Keratinocyte (primary cell): Measurements from ENCODE around the gene GGCX. TPM values are rescaled to one million over a fixed set of nuclear protein-coding genes. Genes with fewer than 3 reads are reported as not detected.
A peak's percentile ranks its signal among the peaks of the same experiment; 100 is the strongest.

Source experiments
- DNase-seq: peaks from one replicate; pipeline ENCODE4 v3.0.0-alpha.2; 2011; ENCODE audit warnings: low read depth, missing footprints, low spot score
- FAIRE-seq: peaks from 2 replicates; lab custom pipeline; 2011; peaks lifted over from hg19 to GRCh38; lab: Jason Lieb, UNC
- H2AFZ ChIP-seq: 2 replicates; pipeline ENCODE4 v1.6.0; 2012; ENCODE audit warnings: low read length, control low read depth, inconsistent platforms; ENCODE audit not compliant: control insufficient read depth
- H3K27ac ChIP-seq: 2 replicates; pipeline ENCODE4 v1.5.1; 2011; ENCODE audit warnings: low read length; ENCODE audit not compliant: control insufficient read depth, insufficient read depth
- H3K27me3 ChIP-seq: 3 replicates; pipeline ENCODE4 v1.6.0; 2011; ENCODE audit warnings: low read length; ENCODE audit not compliant: control insufficient read depth, insufficient read depth; ENCODE audit errors: extremely low read depth
- H3K36me3 ChIP-seq, 2 experiments: 2 replicates in 1 of 2; 3 replicates in 1 of 2; pipeline ENCODE4 v1.5.1; 2011; ENCODE audit warnings: low read length in 2 of 2, mild to moderate bottlenecking in 1 of 2; ENCODE audit not compliant: control insufficient read depth in 2 of 2, insufficient read depth in 2 of 2; ENCODE audit errors: extremely low read depth in 1 of 2
- H3K4me1 ChIP-seq: 3 replicates; pipeline ENCODE4 v1.5.1; 2011; ENCODE audit warnings: low read length; ENCODE audit not compliant: control insufficient read depth, insufficient read depth; ENCODE audit errors: extremely low read depth
- H3K4me2 ChIP-seq: 3 replicates; pipeline ENCODE4 v1.6.0; 2011; ENCODE audit warnings: low read depth, low read length; ENCODE audit not compliant: control insufficient read depth, insufficient read depth; ENCODE audit errors: extremely low read depth
- H3K4me3 ChIP-seq, 3 experiments: fragments of 200-600 bp in 1 of 3; sonication (generic) in 1 of 3; 2 replicates in 2 of 3; 3 replicates in 1 of 3; pipeline ENCODE4 v1.5.1; 2011 to 2016; ENCODE audit warnings: low read length in 3 of 3, mild to moderate bottlenecking in 3 of 3, control low read depth in 2 of 3, inconsistent platforms in 1 of 3, low read depth in 1 of 3, mixed read lengths in 1 of 3, mixed run types in 1 of 3, moderate library complexity in 1 of 3; ENCODE audit not compliant: control insufficient read depth in 2 of 3, insufficient read depth in 2 of 3; ENCODE audit errors: extremely low read depth in 1 of 3
- H3K79me2 ChIP-seq: 2 replicates; pipeline ENCODE4 v1.6.0; 2012; ENCODE audit warnings: low read length; ENCODE audit not compliant: control insufficient read depth, insufficient read depth
- H3K9ac ChIP-seq: 3 replicates; pipeline ENCODE4 v1.6.0; 2011; ENCODE audit warnings: low read length; ENCODE audit not compliant: control insufficient read depth, insufficient read depth; ENCODE audit errors: extremely low read depth
- H3K9me1 ChIP-seq: 3 replicates; pipeline ENCODE4 v1.6.0; 2011; ENCODE audit warnings: low read length; ENCODE audit not compliant: control insufficient read depth, insufficient read depth; ENCODE audit errors: extremely low read depth
- H3K9me3 ChIP-seq: 2 replicates; pipeline ENCODE4 v1.5.1; 2012; ENCODE audit warnings: low read depth, low read length; ENCODE audit not compliant: control insufficient read depth
- H4K20me1 ChIP-seq: 3 replicates; pipeline ENCODE4 v1.6.0; 2011; ENCODE audit warnings: low read length; ENCODE audit not compliant: control insufficient read depth, insufficient read depth; ENCODE audit errors: extremely low read depth
- CTCF ChIP-seq, 3 experiments: IDR thresholded peaks in 1 of 3; conservative IDR thresholded peaks in 1 of 3; optimal IDR thresholded peaks in 1 of 3; 2 replicates in 2 of 3; 3 replicates in 1 of 3; pipeline versions ENCODE3 to v1.5.1; 2011; ENCODE audit warnings: low read length in 3 of 3, mild to moderate bottlenecking in 3 of 3, moderate library complexity in 2 of 3, control low read depth in 1 of 3, inconsistent platforms in 1 of 3; ENCODE audit not compliant: insufficient read depth in 2 of 3; ENCODE audit errors: extremely low read depth in 1 of 3
- EZH2 ChIP-seq: IDR thresholded peaks from one replicate; pipeline ENCODE4 v1.6.1; 2012; ENCODE audit warnings: inconsistent platforms, mild to moderate bottlenecking, low read length, moderate library complexity
- dilution Hi-C: fragments of 300-500 bp; cut with MboI; formaldehyde crosslinking; loops from one replicate; pipeline ENCODE4 v1.7.0; 2020; ENCODE audit warnings: low sequenced_read_pairs; ENCODE audit not compliant: extremely low pct_ligation_motif_present
- polyA plus RNA-seq, 5 experiments: library from polyadenylated mRNA; depleted of rRNA in 3 of 5; stranded (reverse) in 3 of 5; stranded (forward) in 1 of 5; unstranded in 1 of 5; fragments of >200 nt; gene quantifications; 1 replicate in 1 of 5; 2 replicates in 3 of 5; 3 replicates in 1 of 5; pipeline versions ENCODE4 v1.2.1 to v1.2.3, GENCODE V29; 2011 to 2012; ENCODE audit warnings: missing spikeins in 2 of 5, low read depth in 1 of 5, low replicate concordance in 1 of 5

Gene GGCX
- polyA plus RNA-seq, 1 donor (not counting 4 experiments of a cell fraction or from before 2014, with no cell fraction given) = 34.3 TPM

GRCh38 chr2:85541753-85542457, 19.4 kb downstream of the GGCX start:
- Histone ChIP-seq H3K27me3 (no peaks in the 10 kb centered on the region), H3K4me1 (peaks cover 57% of the 10 kb centered on the region), H3K27ac (peak overlapping the region; percentile 22), H3K4me2 (peak overlapping the region; percentile 92), H2AFZ (no peak overlapping the region), H3K9me3 (no peaks in the 10 kb centered on the region), H3K9ac (peak overlapping the region; percentile 100), H3K36me3 (peaks cover 13 to 51% of the 10 kb centered on the region in 2 experiments), H3K4me3 (peak overlapping the region; percentile 75 to 97 (median 86)), H3K9me1 (peaks cover 2% of the 10 kb centered on the region), H4K20me1 (peaks cover 46% of the 10 kb centered on the region), H3K79me2 (peaks cover 55% of the 10 kb centered on the region)
- no peak for DNase-seq
- dilution Hi-C loops = no loop called here
- TF ChIP-seq EZH2 = no peak
- no peak for TF ChIP-seq CTCF (optimal IDR thresholded peaks at IDR 0.05 in 1 of 3, IDR thresholded peaks at IDR 0.05 in 1 of 3, conservative IDR thresholded peaks at IDR 0.05 in 1 of 3; ENCODE audit: extremely low read depth in 1 of 3, insufficient read depth in 2 of 3, low read length in 3 of 3)
- FAIRE-seq = no peak

GRCh38 chr2:85541262-85541661, 20.0 kb downstream of the GGCX start:
- no peak for FAIRE-seq
- DNase-seq = no peak
- peaks cover 43% of the 10 kb centered on the region for H4K20me1 ChIP-seq
- dilution Hi-C loops = no loop called here
- H3K27ac ChIP-seq = peak overlapping the region; percentile 22
- peaks cover 13 to 51% of the 10 kb centered on the region in 2 experiments for H3K36me3 ChIP-seq
- H3K9me1 ChIP-seq = peaks cover 2% of the 10 kb centered on the region
- peak overlapping the region; percentile 75 to 97 (median 86) for H3K4me3 ChIP-seq
- TF ChIP-seq EZH2 (no peak), CTCF (optimal IDR thresholded peaks at IDR 0.05 in 1 of 3, IDR thresholded peaks at IDR 0.05 in 1 of 3, conservative IDR thresholded peaks at IDR 0.05 in 1 of 3; ENCODE audit: extremely low read depth in 1 of 3, insufficient read depth in 2 of 3, low read length in 3 of 3) (no peak)
- peaks cover 55% of the 10 kb centered on the region for H3K79me2 ChIP-seq
- peaks cover 58% of the 10 kb centered on the region for H3K4me1 ChIP-seq
- H3K4me2 ChIP-seq = peak overlapping the region; percentile 92
- no peak overlapping the region for H2AFZ ChIP-seq
- H3K27me3 ChIP-seq = no peaks in the 10 kb centered on the region
- peak overlapping the region; percentile 100 for H3K9ac ChIP-seq
- no peaks in the 10 kb centered on the region for H3K9me3 ChIP-seq
